ENCODE measurements around the gene VIL1. TPM values are rescaled to one million over a fixed set of nuclear protein-coding genes. Genes with fewer than 3 reads are reported as not detected.

Gene VIL1
- total and polyA plus RNA-seq, 2 of the 8 experiments (the other 6 are each of a cell fraction or from before 2014, with no cell fraction given) = 6.2 to 7.0 TPM

- no peak overlapping the region for H3K4ac ChIP-seq (replicated peaks; ENCODE audit: insufficient read length, low read depth, low read length)
- H3K4me2 ChIP-seq (ENCODE audit: insufficient read depth in 1 of 2, low read depth in 2 of 2, low read length in 2 of 2) = peak overlapping the region; percentile 88 to 98
- H3K9me3 ChIP-seq (ENCODE audit: insufficient read depth in 2 of 2, low read depth in 1 of 2, low read length in 1 of 2) = no peaks in the 10 kb centered on the region
- H2BK20ac ChIP-seq (ENCODE audit: low read length) = no peak overlapping the region
- H2BK5ac ChIP-seq (ENCODE audit: low read depth, low read length) = peak overlapping the region; percentile 93; the same call in 1 of the 2 replicates
- H3K4me3 ChIP-seq (ENCODE audit: extremely low read depth in 1 of 4, insufficient read depth in 2 of 4, low read depth in 3 of 4, low read length in 4 of 4) = peak overlapping the region; percentile 45 to 75 (median 62); a peak in 7 of 8 replicates
- DNase-seq (ENCODE audit: low read depth in 1 of 2, low spot score in 2 of 2) = peak in 1 of 2 experiments; percentile 63
- peak overlapping the region; percentile 4 for H4K91ac ChIP-seq (replicated peaks; ENCODE audit: insufficient read length, low read length)
- H4K5ac ChIP-seq (ENCODE audit: insufficient read length, low read depth, low read length) = peak overlapping the region; percentile 97
- peaks cover 12 to 31% (median 24%) of the 10 kb centered on the region in 4 experiments for H3K4me1 ChIP-seq (replicated peaks in 1 of 4; ENCODE audit: control insufficient read depth in 3 of 4, insufficient read depth in 4 of 4, low read length in 3 of 4)
- H3K23ac ChIP-seq (ENCODE audit: insufficient read length) = no peak overlapping the region
- H4K20me1 ChIP-seq (replicated peaks in 1 of 2; ENCODE audit: control insufficient read depth in 1 of 2, insufficient read depth in 2 of 2, low read length in 2 of 2) = peaks cover 0 to 2% of the 10 kb centered on the region in 2 experiments
- H3K18ac ChIP-seq (ENCODE audit: extremely low read depth, low read length) = peak overlapping the region; percentile 62; the same call in 1 of the 2 replicates
- H3K79me2 ChIP-seq (ENCODE audit: control insufficient read depth in 1 of 2, insufficient read depth in 2 of 2, low read length in 2 of 2) = no peaks in the 10 kb centered on the region
- TF ChIP-seq SIRT6 (IDR thresholded peaks at IDR 0.05; ENCODE audit: low read length) (no peak), TBP (IDR thresholded peaks at IDR 0.05; ENCODE audit: low read depth, low read length) (0 out of 2 replicates have a peak, but pooled peaks have one; percentile 34), GABPA (IDR thresholded peaks at IDR 0.05; ENCODE audit: borderline replicate concordance, insufficient read depth, low read length) (no peak), YY1 (IDR thresholded peaks at IDR 0.05; ENCODE audit: low read depth, low read length) (peak; percentile 71; the same call in 1 of the 2 replicates)
- H3K36me3 ChIP-seq (ENCODE audit: control insufficient read depth in 2 of 4, insufficient read depth in 4 of 4, low read length in 3 of 4) = peaks cover 0 to 11% (median 4%) of the 10 kb centered on the region in 4 experiments; a peak in 2 of 8 replicates
- no peak overlapping the region for H2AK5ac ChIP-seq (ENCODE audit: low read depth, low read length)
- FAIRE-seq = no peak
- H2AFZ ChIP-seq (ENCODE audit: low read length) = no peak overlapping the region; the same call in 1 of the 2 replicates
- H2BK15ac ChIP-seq (ENCODE audit: low read length) = no peak overlapping the region
- H3K79me1 ChIP-seq (ENCODE audit: low read depth, low read length) = no peaks in the 10 kb centered on the region
- H2BK12ac ChIP-seq (ENCODE audit: low read depth, low read length) = no peak overlapping the region
- peak overlapping the region; percentile 82; the same call in 1 of the 2 replicates for H3K27ac ChIP-seq (ENCODE audit: low read depth, low read length)
- ChIA-PET CTCF (ENCODE audit: partially characterized antibody) (interaction anchor here (0.6 to 3.6 kb wide), 17 partner anchors 8 to 243 kb away, joined by 3 to 13 read pairs (median 3); no protein-coding TSS in a partner anchor), POLR2A (ENCODE audit: partially characterized antibody) (interaction anchor here (1.1 to 5.5 kb wide), 5 partner anchors 10 to 134 kb away, joined by 3 to 35 read pairs (median 4); partner anchors contain the start of genes AAMP and PNKD)
- H4K8ac ChIP-seq (ENCODE audit: extremely low read depth, insufficient read depth, low read length) = no peak overlapping the region
- WGBS, 2 experiments (ENCODE audit: extremely low coverage in 1 of 2, insufficient coverage in 1 of 2, insufficient read length in 1 of 2, insufficient replicate concordance in 2 of 2, low coverage in 1 of 2, low lambda C conversion rate in 2 of 2, missing lambda C conversion rate in 1 of 2) = 49% methylated on average over 8 of the region's 8 CpGs; no CpG with 5 or more reads in 1 of the 2 experiments
- H3K23me2 ChIP-seq (ENCODE audit: low read depth, low read length) = peaks cover 6% of the 10 kb centered on the region
- no peak overlapping the region for H2BK120ac ChIP-seq (replicated peaks; ENCODE audit: low read depth, low read length)
- H3K27me3 ChIP-seq (replicated peaks in 1 of 4; ENCODE audit: control insufficient read depth in 3 of 4, extremely low read depth in 1 of 4, insufficient read depth in 3 of 4, low read length in 3 of 4) = no peaks in the 10 kb centered on the region
- no peak overlapping the region for H3K56ac ChIP-seq (replicated peaks; ENCODE audit: insufficient read length, low read depth, low read length)
- no peak overlapping the region for H3K14ac ChIP-seq (ENCODE audit: insufficient read length)
- no peak overlapping the region for H3K9ac ChIP-seq (replicated peaks in 1 of 4; ENCODE audit: extremely low read depth in 1 of 4, low read depth in 3 of 4, low read length in 3 of 4)
Observed at GRCh38 chr2:218405086-218405745, 13.7 kb upstream of the VIL1 start.
